ENCODE data around the gene LTBP1. TPM values are rescaled to one million over a fixed set of nuclear protein-coding genes. Genes with fewer than 3 reads are reported as not detected.

The LTBP1 gene
- total RNA-seq, 3 donors from 2014 or later = 14.3 to 38.4 (median 33.6) TPM

- Histone ChIP-seq H3K9me3 (no peaks in the 10 kb centered on the region), H3K4me3 (no peak overlapping the region), H3K4me1 (ENCODE audit: low read depth) (no peaks in the 10 kb centered on the region), H3K36me3 (ENCODE audit: low read depth) (no peaks in the 10 kb centered on the region)
- TF ChIP-seq, protein P1, sequence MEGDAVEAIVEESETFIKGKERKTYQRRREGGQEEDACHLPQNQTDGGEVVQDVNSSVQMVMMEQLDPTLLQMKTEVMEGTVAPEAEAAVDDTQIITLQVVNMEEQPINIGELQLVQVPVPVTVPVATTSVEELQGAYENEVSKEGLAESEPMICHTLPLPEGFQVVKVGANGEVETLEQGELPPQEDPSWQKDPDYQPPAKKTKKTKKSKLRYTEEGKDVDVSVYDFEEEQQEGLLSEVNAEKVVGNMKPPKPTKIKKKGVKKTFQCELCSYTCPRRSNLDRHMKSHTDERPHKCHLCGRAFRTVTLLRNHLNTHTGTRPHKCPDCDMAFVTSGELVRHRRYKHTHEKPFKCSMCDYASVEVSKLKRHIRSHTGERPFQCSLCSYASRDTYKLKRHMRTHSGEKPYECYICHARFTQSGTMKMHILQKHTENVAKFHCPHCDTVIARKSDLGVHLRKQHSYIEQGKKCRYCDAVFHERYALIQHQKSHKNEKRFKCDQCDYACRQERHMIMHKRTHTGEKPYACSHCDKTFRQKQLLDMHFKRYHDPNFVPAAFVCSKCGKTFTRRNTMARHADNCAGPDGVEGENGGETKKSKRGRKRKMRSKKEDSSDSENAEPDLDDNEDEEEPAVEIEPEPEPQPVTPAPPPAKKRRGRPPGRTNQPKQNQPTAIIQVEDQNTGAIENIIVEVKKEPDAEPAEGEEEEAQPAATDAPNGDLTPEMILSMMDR (IDR thresholded peaks at IDR 0.05) = no peak
- ATAC-seq = no peak
- no peak for DNase-seq
- intact Hi-C loops (cut with DNase I, micrococcal nuclease) = no loop called here
Measured at GRCh38 chr2:33419581-33420200, 472.9 kb downstream of the LTBP1 start.

DNA sequence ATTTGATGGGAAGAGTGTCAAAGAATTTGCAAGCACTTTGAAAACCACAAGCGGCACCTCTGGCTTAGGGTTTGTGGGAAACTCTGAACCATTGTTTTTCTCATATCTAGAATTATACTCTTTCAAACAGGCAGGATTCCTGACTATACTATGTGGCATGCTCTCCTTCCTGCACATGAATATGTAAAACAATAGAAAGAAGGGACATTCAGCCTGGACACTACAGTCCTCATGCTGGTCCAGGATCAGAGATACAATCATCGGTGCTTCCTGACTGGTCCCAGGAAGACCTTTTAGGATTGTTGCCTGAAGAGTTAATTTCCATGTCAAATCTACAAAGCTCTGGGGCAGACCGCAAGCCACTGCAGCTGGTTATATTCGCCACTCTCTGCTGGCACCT lies 474.0 kb downstream of the LTBP1 start:
- H3K9me3 ChIP-seq = no peaks in the 10 kb centered on the region
- TF ChIP-seq, protein P1 (IDR thresholded peaks at IDR 0.05) = no peak

GRCh38 chr2:33421820-33422219 lies 475.1 kb downstream of the LTBP1 start:
- H3K4me1 ChIP-seq (ENCODE audit: low read depth) = no peaks in the 10 kb centered on the region
- DNase-seq (no peak), ATAC-seq (no peak)
- H3K36me3 ChIP-seq (ENCODE audit: low read depth) = no peaks in the 10 kb centered on the region
- intact Hi-C loops (cut with DNase I, micrococcal nuclease) = no loop called here
- no peak overlapping the region for H3K4me3 ChIP-seq
- no peaks in the 10 kb centered on the region for H3K9me3 ChIP-seq
- TF ChIP-seq, protein P1 (IDR thresholded peaks at IDR 0.05) = no peak

More for the DNA sequence above, 474.0 kb downstream of the LTBP1 start:
- H3K4me1 ChIP-seq (ENCODE audit: low read depth) = no peaks in the 10 kb centered on the region
- H3K4me3 ChIP-seq = no peak overlapping the region
- no peak for ATAC-seq
- no peak for DNase-seq
- no peaks in the 10 kb centered on the region for H3K36me3 ChIP-seq (ENCODE audit: low read depth)
- intact Hi-C loops (cut with DNase I, micrococcal nuclease) = no loop called here

DNA sequence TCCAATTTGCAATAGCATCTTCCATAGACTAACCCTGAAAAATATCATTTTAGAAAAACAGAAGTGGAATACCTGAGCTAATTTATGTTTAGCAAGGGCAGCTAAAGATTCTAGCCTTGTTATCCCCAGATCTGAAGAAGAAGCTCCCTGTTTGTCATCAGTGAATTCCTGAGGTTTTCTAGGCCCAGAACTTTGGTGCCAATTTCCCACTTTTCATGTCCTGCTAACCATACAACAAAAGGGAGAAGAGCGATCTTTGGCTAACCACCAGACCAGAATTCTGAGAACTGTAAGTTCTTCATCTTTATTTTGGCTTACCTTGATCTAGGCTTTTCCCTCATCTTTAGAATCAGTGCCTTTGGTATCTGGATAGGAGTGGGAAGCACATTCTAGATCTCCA lies 478.4 kb downstream of the LTBP1 start:
- H3K36me3 ChIP-seq (ENCODE audit: low read depth) = no peaks in the 10 kb centered on the region
- H3K9me3 ChIP-seq = no peaks in the 10 kb centered on the region
- ATAC-seq (no peak), DNase-seq (no peak)
- TF ChIP-seq, protein P1 (IDR thresholded peaks at IDR 0.05) = no peak
- H3K4me3 ChIP-seq = no peak overlapping the region
- H3K4me1 ChIP-seq (ENCODE audit: low read depth) = no peaks in the 10 kb centered on the region
- intact Hi-C loops (cut with DNase I, micrococcal nuclease) = no loop called here

DNA sequence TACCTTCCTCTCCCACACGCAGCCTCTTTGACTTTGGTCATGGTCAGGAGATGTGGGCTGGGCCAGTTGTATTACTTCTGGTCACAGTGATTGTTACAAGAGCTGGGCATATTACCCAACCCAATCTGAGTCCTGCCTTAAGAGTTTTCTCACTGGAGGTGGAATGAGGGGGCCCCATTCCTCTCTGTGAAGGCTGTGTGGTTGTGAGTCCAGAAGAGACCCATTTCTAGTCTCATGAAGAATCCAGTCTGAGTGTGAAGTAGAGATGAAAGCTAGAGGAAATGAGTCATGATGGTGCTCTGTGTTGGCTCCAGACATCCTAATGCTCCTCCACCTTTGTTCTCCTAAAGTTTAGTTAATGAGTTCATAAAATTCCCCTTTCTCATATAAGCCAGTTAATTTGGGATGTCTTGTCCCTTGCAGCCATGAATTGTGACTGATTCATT lies 478.9 kb downstream of the LTBP1 start:
- no peak for ATAC-seq

More for the DNA sequence above, 478.9 kb downstream of the LTBP1 start:
- no peak for DNase-seq
- Histone ChIP-seq H3K4me1 (ENCODE audit: low read depth) (no peaks in the 10 kb centered on the region), H3K36me3 (ENCODE audit: low read depth) (no peaks in the 10 kb centered on the region), H3K9me3 (no peaks in the 10 kb centered on the region), H3K4me3 (no peak overlapping the region)
- TF ChIP-seq, protein P1 (IDR thresholded peaks at IDR 0.05) = no peak
- intact Hi-C loops (cut with DNase I, micrococcal nuclease) = no loop called here

Measured in mucosa of descending colon (tissue), 3 donors.